K562 treated with DMSO at 1 percent for 48 hours (cell line): ENCODE measurements around the gene CTAGE9. TPM values are rescaled to one million over a fixed set of nuclear protein-coding genes. Genes with fewer than 3 reads are reported as not detected.

Source experiments
- total RNA-seq: library from RNA; unstranded; fragments of 300-600 nt; gene quantifications from 2 replicates; pipeline ENCODE4 v1.2.3, GENCODE V29; 2022; ENCODE audit warnings: low replicate concordance; ENCODE audit errors: extremely low read depth

The CTAGE9 gene
- not detected in 2 replicates for total RNA-seq

GRCh38 chr6:131710917-131711316, at the start of gene CTAGE9:
TSS of gene CTAGE9 (minus strand) at chr6:131711017. CDS start at chr6:131711017, 0 bp downstream.

Other genes starting within 250 kb of the CTAGE9 start
- not detected in 2 replicates for gene ARG1, start 137.8 kb downstream of the CTAGE9 start, total RNA-seq
- gene MED23, start 82.8 kb downstream of the CTAGE9 start, total RNA-seq, result not detected in 2 replicates
- not detected in 2 replicates for gene ENPP3, start 73.7 kb downstream of the CTAGE9 start, total RNA-seq
- gene OR2A4, start 9.6 kb downstream of the CTAGE9 start, total RNA-seq, result not detected in 2 replicates
- not detected in 2 replicates for gene ENPP1, start 97.0 kb upstream of the CTAGE9 start, total RNA-seq
- gene CCN2, start 240.4 kb upstream of the CTAGE9 start, total RNA-seq, result not detected in 2 replicates